GM18526 (cell line): ENCODE measurements around the gene GPR62.

Experiments
- POLR2A ChIP-seq: IDR thresholded peaks from 3 replicates; pipeline ENCODE4 v1.6.1; 2011; ENCODE audit not compliant: insufficient read length; ENCODE audit errors: extremely low read depth

The GPR62 gene

GRCh38 chr3:51955175-51955892 lies at the start of gene GPR62:
Gene GPR62, plus strand, starts transcription at chr3:51955381. Its CDS starts 272 bp downstream, at chr3:51955653.
- TF ChIP-seq POLR2A: no peak

- TF ChIP-seq POLR2A: no peak
These were observed 47.2 kb upstream of the GPR62 start for GRCh38 chr3:51908026-51908425.

GRCh38 chr3:51916418-51916817 lies 38.8 kb upstream of the GPR62 start:
- no peak for TF ChIP-seq POLR2A

- TF ChIP-seq POLR2A: no peak
These were observed 34.1 kb upstream of the GPR62 start for GRCh38 chr3:51921081-51921578.

GRCh38 chr3:51927061-51927977 lies 27.9 kb upstream of the GPR62 start:
- TF ChIP-seq POLR2A: no peak

GRCh38 chr3:51928438-51928837 lies 26.7 kb upstream of the GPR62 start:
- no peak for TF ChIP-seq POLR2A

- no peak for TF ChIP-seq POLR2A
These were observed 25.7 kb upstream of the GPR62 start for GRCh38 chr3:51929420-51930003.

GRCh38 chr3:51930439-51930838 lies 24.7 kb upstream of the GPR62 start:
- no peak for TF ChIP-seq POLR2A

- TF ChIP-seq POLR2A: no peak
These were observed 23.4 kb upstream of the GPR62 start for GRCh38 chr3:51931756-51932155.

GRCh38 chr3:51932471-51933370 lies 22.5 kb upstream of the GPR62 start:
- TF ChIP-seq POLR2A: no peak

GRCh38 chr3:51933471-51934138 lies 21.6 kb upstream of the GPR62 start:
- no peak for TF ChIP-seq POLR2A

- no peak for TF ChIP-seq POLR2A
These were observed 20.9 kb upstream of the GPR62 start for GRCh38 chr3:51934139-51934850.

- no peak for TF ChIP-seq POLR2A
These were observed 19.9 kb upstream of the GPR62 start for GRCh38 chr3:51934991-51935885.
